ENCODE results near the gene RBM17.

DNA sequence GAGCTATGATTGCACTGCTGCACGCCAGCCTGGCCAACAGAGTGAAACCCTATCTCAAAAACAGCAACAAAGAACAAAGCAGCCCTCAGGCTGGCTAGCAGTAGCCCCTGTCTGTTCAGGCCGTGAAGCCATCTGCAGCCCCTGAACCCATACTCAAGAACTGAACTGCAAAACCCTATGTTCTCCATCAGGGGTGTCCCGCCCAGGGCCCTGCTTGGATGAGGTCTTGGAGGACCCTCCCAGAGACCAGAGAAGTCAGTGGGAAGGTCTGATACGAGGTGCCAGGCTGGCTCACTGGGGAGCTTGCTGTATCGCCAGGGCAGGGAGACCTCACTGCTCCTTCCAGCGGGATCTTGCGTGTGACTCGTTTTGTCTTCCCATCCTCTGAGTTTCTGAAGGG, 39.3 kb downstream of the RBM17 start:
- TF ChIP-seq CTCF (IDR thresholded peaks at IDR 0.05) (no peak), REST (IDR thresholded peaks at IDR 0.05; ENCODE audit: insufficient read depth in 1 of 2, low read depth in 2 of 2, low read length in 1 of 2) (no peak), POLR2AphosphoS5 (IDR thresholded peaks at IDR 0.05; ENCODE audit: low read depth, low read length) (no peak), TCF7L2 (IDR thresholded peaks at IDR 0.05; ENCODE audit: low read depth, low read length) (no peak)

Measured in Panc1 (cell line).